Endothelial cell of umbilical vein (primary cell): ENCODE results near the gene LRP1B. TPM values are rescaled to one million over a fixed set of nuclear protein-coding genes. Genes with fewer than 3 reads are reported as not detected.

Experiments used
- BruUV-seq: library from RNA; stranded (reverse); fragments of 400-500 nt; replicated peaks from 2 replicates; lab custom pipeline; 2021; lab: Mats Ljungman, UMichigan
- CTCF ChIA-PET: fragments of 300-600, 350-600 bp; sonication (Branson Sonifier 250); formaldehyde crosslinking; loops from one replicate; lab custom pipeline; 2021; ENCODE audit warnings: antibody characterized with exemption, inconsistent platforms; lab: Charles Lee
- POLR2A ChIA-PET: fragments of 300-600, 350-600 bp; sonication (Branson Sonifier 250); formaldehyde crosslinking; loops from one replicate; lab custom pipeline; 2021; ENCODE audit warnings: antibody characterized with exemption, inconsistent platforms; lab: Charles Lee
- DNase-seq: peaks from one replicate; pipeline ENCODE4 v3.0.0-alpha.2; 2011; ENCODE audit warnings: low read depth, low spot score
- FAIRE-seq: peaks from 2 replicates; lab custom pipeline; 2011; peaks lifted over from hg19 to GRCh38; lab: Jason Lieb, UNC
- H2AFZ ChIP-seq: 2 replicates; pipeline ENCODE4 v1.6.0; 2012; ENCODE audit warnings: low read depth, low read length, control low read depth, inconsistent platforms
- H3K27ac ChIP-seq: 2 replicates; pipeline ENCODE4 v1.5.1; 2011; ENCODE audit warnings: low read depth, mild to moderate bottlenecking, control low read depth, low read length, moderate library complexity; ENCODE audit not compliant: insufficient read depth
- H3K27me3 ChIP-seq, 2 experiments: 2 replicates each; pipeline versions ENCODE4 v1.6.0 to v1.6.1; 2011; ENCODE audit warnings: low read length in 2 of 2, mixed read lengths in 1 of 2; ENCODE audit not compliant: control insufficient read depth in 2 of 2, insufficient read depth in 2 of 2
- H3K36me3 ChIP-seq, 2 experiments: 2 replicates in 1 of 2; 3 replicates in 1 of 2; pipeline ENCODE4 v1.5.1; 2011; ENCODE audit warnings: low read length in 2 of 2, mild to moderate bottlenecking in 1 of 2, moderate library complexity in 1 of 2; ENCODE audit not compliant: control insufficient read depth in 2 of 2, insufficient read depth in 2 of 2; ENCODE audit errors: extremely low read depth in 1 of 2
- H3K4me1 ChIP-seq: 3 replicates; pipeline ENCODE4 v1.5.1; 2011; ENCODE audit warnings: mild to moderate bottlenecking, low read length; ENCODE audit not compliant: control insufficient read depth, insufficient read depth; ENCODE audit errors: extremely low read depth
- H3K4me2 ChIP-seq: 2 replicates; pipeline ENCODE4 v1.6.1; 2011; ENCODE audit warnings: low read length, control low read depth, mixed read lengths; ENCODE audit not compliant: insufficient read depth
- H3K4me3 ChIP-seq, 3 experiments: fragments of 200-600 bp in 1 of 3; sonication (generic), shearing (Covaris generic) in 1 of 3; replicated peaks in 1 of 3; 2 replicates each; pipeline ENCODE4 v1.5.1; 2011 to 2016; ENCODE audit warnings: control low read depth in 3 of 3, low read length in 3 of 3, mild to moderate bottlenecking in 2 of 3, inconsistent platforms in 1 of 3, low read depth in 1 of 3, moderate library complexity in 1 of 3; ENCODE audit not compliant: insufficient read depth in 1 of 3
- H3K79me2 ChIP-seq: 2 replicates; pipeline ENCODE4 v1.6.0; 2012; ENCODE audit warnings: low read length, inconsistent platforms; ENCODE audit not compliant: control insufficient read depth, insufficient read depth
- H3K9ac ChIP-seq: replicated peaks from 2 replicates; pipeline ENCODE3; 2011; ENCODE audit warnings: low read length, control low read depth; ENCODE audit not compliant: insufficient read depth; ENCODE audit errors: extremely low read depth
- H3K9me1 ChIP-seq: replicated peaks from 3 replicates; pipeline ENCODE4 v1.6.0; 2011; ENCODE audit warnings: mild to moderate bottlenecking, low read length; ENCODE audit not compliant: control insufficient read depth, insufficient read depth; ENCODE audit errors: extremely low read depth
- H3K9me3 ChIP-seq: replicated peaks from 2 replicates; pipeline ENCODE4 v1.5.1; 2012; ENCODE audit warnings: low read length, inconsistent platforms; ENCODE audit not compliant: control insufficient read depth, insufficient read depth
- H4K20me1 ChIP-seq: replicated peaks from 2 replicates; pipeline ENCODE3; 2011; ENCODE audit warnings: mild to moderate bottlenecking, low read length; ENCODE audit not compliant: control insufficient read depth, insufficient read depth; ENCODE audit errors: extremely low read depth
- EZH2 ChIP-seq: IDR thresholded peaks from 2 replicates; pipeline ENCODE4 v1.6.1; 2012; ENCODE audit warnings: borderline replicate concordance, low read depth, mild to moderate bottlenecking, moderate library complexity, low read length, inconsistent platforms; ENCODE audit not compliant: severe bottlenecking
- FOS ChIP-seq: IDR thresholded peaks from 2 replicates; pipeline ENCODE4 v1.6.1; 2011; ENCODE audit warnings: mild to moderate bottlenecking, low read length, moderate library complexity, borderline replicate concordance; ENCODE audit not compliant: insufficient read depth
- GATA2 ChIP-seq: IDR thresholded peaks from 2 replicates; pipeline ENCODE4 v1.7.0; 2011; ENCODE audit warnings: low read depth, mild to moderate bottlenecking, moderate library complexity, mixed read lengths, low read length; ENCODE audit not compliant: insufficient read length, insufficient read depth
- JUN ChIP-seq: IDR thresholded peaks from 2 replicates; pipeline ENCODE4 v1.6.1; 2011; ENCODE audit warnings: borderline replicate concordance, low read depth; ENCODE audit not compliant: insufficient read length, insufficient read depth
- MAX ChIP-seq: IDR thresholded peaks from 2 replicates; pipeline ENCODE4 v1.6.1; 2011; ENCODE audit not compliant: insufficient read depth, insufficient read length
- MYC ChIP-seq: IDR thresholded peaks from one replicate; pipeline ENCODE4 v1.6.1; 2011; ENCODE audit warnings: mild to moderate bottlenecking, low read depth, low read length
- POLR2A ChIP-seq: IDR thresholded peaks from 2 replicates; pipeline ENCODE4 v1.6.1; 2012; ENCODE audit warnings: low read depth, mild to moderate bottlenecking, control low read depth, low read length
- POLR2AphosphoS5 ChIP-seq: IDR thresholded peaks from 2 replicates; pipeline ENCODE4 v1.6.1; 2012; ENCODE audit warnings: low read depth, mild to moderate bottlenecking, control low read depth, low read length, moderate library complexity; ENCODE audit not compliant: insufficient read depth
- dilution Hi-C: fragments of 300-500 bp; cut with MboI; formaldehyde crosslinking; loops from one replicate; pipeline ENCODE4 v1.15.0; 2019; ENCODE audit warnings: low sequenced_read_pairs; ENCODE audit not compliant: extremely low pct_ligation_motif_present
- intact Hi-C: fragments of 100-400 bp; cut with micrococcal nuclease; formaldehyde crosslinking; loops from one replicate; pipeline ENCODE4 v1.10.0; 2022
- polyA plus RNA-seq, 4 experiments: library from polyadenylated mRNA; depleted of rRNA in 3 of 4; stranded (reverse) in 3 of 4; unstranded in 1 of 4; fragments of >200 nt; gene quantifications; 2 replicates each; pipeline versions ENCODE4 v1.2.1 to v1.2.3, GENCODE V29; 2011 to 2012; ENCODE audit warnings: missing spikeins in 1 of 4
- total RNA-seq: library from RNA; stranded (reverse); gene quantifications from 2 replicates; pipeline ENCODE4 v1.2.3, GENCODE V29; 2021
- TF ChIP-seq, protein P1 (sequence below), 2 donors: IDR thresholded peaks; 1 replicate in 1 of 2; 2 replicates in 1 of 2; pipeline ENCODE4 v1.5.1; 2011; ENCODE audit warnings: low read length in 2 of 2, mild to moderate bottlenecking in 2 of 2, moderate library complexity in 2 of 2, control low read depth in 1 of 2, inconsistent platforms in 1 of 2, low read depth in 1 of 2; ENCODE audit not compliant: insufficient read depth in 1 of 2; ENCODE audit errors: extremely low read depth in 1 of 2

LRP1B gene
- total and polyA plus RNA-seq, 2 donors (not counting 3 experiments of a cell fraction or from before 2014, with no cell fraction given): 0.03 to 0.07 TPM

DNA sequence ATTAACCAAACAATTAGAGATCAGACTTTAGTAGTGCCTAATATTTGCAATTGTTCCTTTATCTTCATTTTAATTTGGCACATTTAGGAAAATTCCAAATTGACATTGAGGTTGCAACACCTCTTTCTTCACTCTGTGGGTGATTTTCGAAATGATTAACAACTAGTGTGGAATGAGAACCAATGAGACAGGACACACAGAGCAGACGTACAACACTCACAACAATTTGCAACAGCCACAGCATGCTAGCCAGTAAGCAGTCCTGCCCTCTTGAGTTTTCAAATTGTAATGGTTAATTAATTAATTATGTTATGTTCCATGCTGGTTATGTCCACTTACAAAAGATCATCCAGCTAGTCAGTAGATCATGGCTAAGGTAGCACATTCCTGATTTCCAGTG lies 339.3 kb downstream of the LRP1B start:
- POLR2A ChIA-PET: no interaction called here

More for the DNA sequence above, 339.3 kb downstream of the LRP1B start:
- intact Hi-C loops: no loop called here
- H3K27me3 ChIP-seq: no peaks in the 10 kb centered on the region
- H3K79me2 ChIP-seq: no peaks in the 10 kb centered on the region
- H3K9ac ChIP-seq: no peak overlapping the region
- no peak overlapping the region for H3K4me3 ChIP-seq
- H3K9me3 ChIP-seq: no peaks in the 10 kb centered on the region
- H3K4me2 ChIP-seq: no peak overlapping the region
- no peaks in the 10 kb centered on the region for H3K36me3 ChIP-seq
- TF ChIP-seq MYC (no peak), MAX (no peak), POLR2AphosphoS5 (no peak), POLR2A (no peak), EZH2 (no peak), FOS (no peak), GATA2 (no peak), JUN (no peak)
- TF ChIP-seq, protein P1, sequence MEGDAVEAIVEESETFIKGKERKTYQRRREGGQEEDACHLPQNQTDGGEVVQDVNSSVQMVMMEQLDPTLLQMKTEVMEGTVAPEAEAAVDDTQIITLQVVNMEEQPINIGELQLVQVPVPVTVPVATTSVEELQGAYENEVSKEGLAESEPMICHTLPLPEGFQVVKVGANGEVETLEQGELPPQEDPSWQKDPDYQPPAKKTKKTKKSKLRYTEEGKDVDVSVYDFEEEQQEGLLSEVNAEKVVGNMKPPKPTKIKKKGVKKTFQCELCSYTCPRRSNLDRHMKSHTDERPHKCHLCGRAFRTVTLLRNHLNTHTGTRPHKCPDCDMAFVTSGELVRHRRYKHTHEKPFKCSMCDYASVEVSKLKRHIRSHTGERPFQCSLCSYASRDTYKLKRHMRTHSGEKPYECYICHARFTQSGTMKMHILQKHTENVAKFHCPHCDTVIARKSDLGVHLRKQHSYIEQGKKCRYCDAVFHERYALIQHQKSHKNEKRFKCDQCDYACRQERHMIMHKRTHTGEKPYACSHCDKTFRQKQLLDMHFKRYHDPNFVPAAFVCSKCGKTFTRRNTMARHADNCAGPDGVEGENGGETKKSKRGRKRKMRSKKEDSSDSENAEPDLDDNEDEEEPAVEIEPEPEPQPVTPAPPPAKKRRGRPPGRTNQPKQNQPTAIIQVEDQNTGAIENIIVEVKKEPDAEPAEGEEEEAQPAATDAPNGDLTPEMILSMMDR (IDR thresholded peaks at IDR 0.05; ENCODE audit: extremely low read depth in 1 of 2, insufficient read depth in 1 of 2, low read depth in 1 of 2, low read length in 2 of 2): no peak
- dilution Hi-C loops: no loop called here
- CTCF ChIA-PET: no interaction called here
- no peaks in the 10 kb centered on the region for H3K4me1 ChIP-seq
- no peak overlapping the region for H2AFZ ChIP-seq
- H3K9me1 ChIP-seq: no peaks in the 10 kb centered on the region
- BruUV-seq: no TSS peak
- FAIRE-seq: no peak
- no peak overlapping the region for H3K27ac ChIP-seq
- no peak for DNase-seq
- no peaks in the 10 kb centered on the region for H4K20me1 ChIP-seq
